ENCODE results near the gene OR8G1.

The OR8G1 gene

GRCh38 chr11:124301548-124301947 is 60.7 kb downstream of the OR8G1 start:
- Histone ChIP-seq H3K4me3 (ENCODE audit: low read depth, low read length) (no peak overlapping the region), H3K4me1 (ENCODE audit: control insufficient read depth, insufficient read depth, low read length) (no peaks in the 10 kb centered on the region), H3K27ac (ENCODE audit: extremely low read depth, low read depth, low read length) (no peak overlapping the region), H3K36me3 (ENCODE audit: control insufficient read depth in 2 of 2, insufficient read depth in 1 of 2, low read length in 2 of 2) (no peaks in the 10 kb centered on the region), H3K9me3 (ENCODE audit: control insufficient read depth, insufficient read depth, low read depth, low read length) (no peaks in the 10 kb centered on the region)
- no peak for TF ChIP-seq YY2 (tag by site-specific recombination; IDR thresholded peaks at IDR 0.05)
- TF ChIP-seq ZNF169 (tag by site-specific recombination; IDR thresholded peaks at IDR 0.05), result no peak
- no peak for TF ChIP-seq REST (tag by site-specific recombination; IDR thresholded peaks at IDR 0.05)
- no peak for TF ChIP-seq ZNF248 (tag by site-specific recombination; IDR thresholded peaks at IDR 0.05)
- CTCF ChIA-PET, result no interaction called here
- POLR2A ChIA-PET, result no interaction called here

- ChIA-PET POLR2A (no interaction called here), CTCF (no interaction called here)
- Histone ChIP-seq H3K36me3 (ENCODE audit: control insufficient read depth in 2 of 2, insufficient read depth in 1 of 2, low read length in 2 of 2) (no peaks in the 10 kb centered on the region), H3K4me3 (ENCODE audit: low read depth, low read length) (no peak overlapping the region), H3K9me3 (ENCODE audit: control insufficient read depth, insufficient read depth, low read depth, low read length) (no peaks in the 10 kb centered on the region), H3K4me1 (ENCODE audit: control insufficient read depth, insufficient read depth, low read length) (no peaks in the 10 kb centered on the region), H3K27ac (ENCODE audit: extremely low read depth, low read depth, low read length) (no peak overlapping the region)
- TF ChIP-seq ATF2 (tag by site-specific recombination; IDR thresholded peaks at IDR 0.05; ENCODE audit: low read depth) (no peak), ZNF837 (tag by site-specific recombination; IDR thresholded peaks at IDR 0.05) (no peak), ZNF24 (tag by site-specific recombination; IDR thresholded peaks at IDR 0.05) (no peak), HOXA7 (CRISPR knock-in tag; IDR thresholded peaks at IDR 0.05; ENCODE audit: borderline replicate concordance) (no peak), OSR2 (tag by site-specific recombination; IDR thresholded peaks at IDR 0.05) (no peak), ZFP69B (tag by site-specific recombination; IDR thresholded peaks at IDR 0.05) (no peak)
Observed at GRCh38 chr11:124302347-124303125, 61.6 kb downstream of the OR8G1 start.
